DMS114 treated with DMSO at 0.1 percent for 48 hours (cell line): ENCODE measurements around the gene XXYLT1.

Source experiments
- DNase-seq: peaks from one replicate; lab custom pipeline; 2025; ENCODE audit not compliant: unreplicated experiment; lab: John Stamatoyannopoulos, UW

XXYLT1 gene

GRCh38 chr3:195154793-195155535 is 116.0 kb downstream of the XXYLT1 start:
- no peak for DNase-seq

GRCh38 chr3:195154111-195154791 is 116.7 kb downstream of the XXYLT1 start:
- no peak for DNase-seq

DNA sequence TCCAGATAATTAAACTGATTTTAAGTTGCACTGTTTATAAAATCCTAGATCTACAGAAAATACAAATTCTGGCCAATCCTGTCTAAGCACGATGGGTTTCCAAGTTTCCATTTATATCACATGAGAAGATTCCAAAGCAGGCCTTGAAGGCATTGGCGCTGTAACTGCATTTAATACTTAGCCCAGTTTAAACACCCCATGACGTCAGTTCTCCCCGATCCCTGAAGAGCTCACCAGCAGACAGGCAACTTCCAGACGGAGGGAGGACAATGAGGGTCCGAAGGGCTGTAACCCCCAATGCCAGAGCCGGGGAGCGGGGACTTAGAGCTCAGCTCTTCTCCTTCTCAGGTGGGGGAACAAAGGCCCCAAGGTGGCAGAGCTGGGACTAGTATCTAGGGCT is 117.3 kb downstream of the XXYLT1 start:
- DNase-seq, result no peak

DNA sequence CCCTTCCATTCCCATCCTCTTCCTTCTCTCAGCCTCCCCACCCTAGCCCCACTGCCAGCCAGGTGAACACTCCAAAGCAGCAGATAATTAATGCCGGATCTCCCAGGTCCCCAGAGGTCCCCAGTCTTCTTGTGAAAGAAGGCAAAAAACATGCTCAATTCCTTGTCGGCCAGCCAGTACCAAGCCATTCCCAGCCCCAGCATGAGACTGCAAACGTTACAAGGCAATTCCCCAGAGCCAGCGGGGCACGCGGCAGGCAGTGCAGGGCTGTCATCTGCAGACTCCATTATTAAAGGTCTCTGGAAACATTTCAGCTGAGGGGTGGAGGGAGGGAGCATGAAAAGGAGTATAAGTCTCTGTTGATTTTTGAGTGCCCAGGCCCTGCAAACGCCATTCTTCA is 117.8 kb downstream of the XXYLT1 start:
- no peak for DNase-seq

- DNase-seq, result no peak
These were observed 119.0 kb downstream of the XXYLT1 start for GRCh38 chr3:195151866-195152541.

DNA sequence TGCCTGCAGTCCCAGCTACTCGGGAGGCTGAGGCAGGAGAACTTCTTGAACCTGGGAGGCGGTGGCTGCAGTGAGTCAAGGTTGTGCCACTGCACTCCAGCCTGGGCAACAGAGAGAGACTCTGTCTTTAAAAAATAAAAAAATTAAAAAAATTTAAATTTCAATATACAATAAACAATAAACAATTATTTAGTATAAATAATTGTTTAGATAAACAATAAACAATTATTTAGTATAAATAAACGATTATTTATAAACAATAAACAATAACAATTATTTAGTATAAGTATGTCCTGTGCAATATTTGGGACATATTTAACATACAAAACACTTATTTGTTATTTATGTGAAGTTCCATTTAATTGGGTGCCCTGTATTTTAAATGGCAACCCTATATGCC is 119.6 kb downstream of the XXYLT1 start:
- no peak for DNase-seq

DNA sequence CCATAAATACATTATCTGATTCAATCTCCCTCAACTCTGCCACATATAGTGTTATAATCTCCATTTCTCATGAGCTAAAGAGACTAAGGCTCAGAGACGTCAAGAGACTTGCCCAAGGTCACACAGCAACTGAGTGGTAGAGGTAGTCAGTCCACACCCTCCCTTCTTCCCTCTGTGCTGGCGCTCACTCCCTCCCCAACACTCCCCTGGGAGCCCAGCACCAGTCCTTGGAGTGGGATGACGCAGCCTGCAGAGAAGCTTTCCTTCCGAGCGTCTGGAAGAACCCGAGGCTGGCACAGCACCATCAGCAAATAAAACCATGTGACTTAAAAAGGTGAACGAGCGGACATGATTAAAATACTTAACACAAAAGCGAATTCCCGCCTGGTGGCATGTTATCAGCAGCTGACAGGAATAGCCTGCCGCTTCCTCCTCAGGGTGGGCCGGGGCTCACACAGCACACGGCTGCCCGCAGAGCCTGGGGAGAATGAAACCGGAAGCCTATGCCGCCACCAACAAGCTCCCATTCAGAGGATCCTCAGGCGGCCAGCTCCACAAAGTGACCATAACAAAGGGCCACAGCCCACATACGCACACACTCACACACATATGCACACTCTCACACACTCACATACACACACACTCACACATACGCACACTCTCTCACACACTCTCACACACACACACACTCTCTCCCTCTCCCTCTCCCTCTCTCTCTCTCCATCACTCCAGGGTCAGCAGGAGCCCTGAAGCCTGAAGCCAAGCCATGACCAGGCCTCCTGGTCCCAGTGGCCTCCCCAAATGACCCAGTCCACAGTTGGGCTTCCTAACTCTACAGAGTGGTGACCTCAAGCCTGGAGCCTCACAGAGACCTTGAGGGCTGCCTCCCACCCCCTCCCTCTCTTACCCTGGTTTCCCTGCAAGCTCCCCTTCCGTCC is 120.5 kb downstream of the XXYLT1 start:
- DNase-seq, result no peak

DNA sequence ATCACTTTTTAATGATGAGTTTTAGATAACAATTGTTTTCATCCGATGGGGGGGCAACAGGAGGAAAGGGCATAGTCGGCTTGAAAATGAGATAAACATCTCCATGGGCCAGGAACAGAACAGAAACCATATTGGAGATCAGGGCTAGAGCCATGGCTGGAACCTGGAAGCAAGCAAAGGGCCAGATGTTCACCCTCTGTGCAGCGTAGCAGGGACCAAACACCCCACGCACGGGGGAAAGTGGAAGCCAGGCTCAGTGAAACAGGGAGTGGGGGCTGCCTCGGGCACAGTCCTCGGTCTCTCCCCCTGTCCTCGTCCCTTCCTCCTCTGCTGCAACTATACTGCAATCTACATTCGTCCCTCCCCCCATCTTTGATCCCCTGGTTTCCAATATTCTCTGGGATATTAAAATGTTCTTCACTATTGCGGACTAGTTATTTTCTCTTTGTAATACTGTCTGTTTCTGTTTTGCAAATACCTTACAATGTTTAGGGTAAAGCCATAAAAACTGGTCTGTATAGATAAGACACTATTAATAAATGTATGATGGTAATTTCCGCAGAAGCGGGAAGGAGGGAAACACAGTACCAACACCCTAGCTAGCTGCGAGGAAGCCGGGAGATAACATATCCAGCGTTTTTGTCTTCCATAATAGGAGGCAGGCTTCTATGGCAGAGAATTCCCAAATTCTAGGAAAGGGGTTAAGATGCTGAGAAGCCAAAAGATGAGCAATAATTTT is 121.5 kb downstream of the XXYLT1 start:
- DNase-seq, result no peak

GRCh38 chr3:195148549-195148948 is 122.4 kb downstream of the XXYLT1 start:
- no peak for DNase-seq

DNA sequence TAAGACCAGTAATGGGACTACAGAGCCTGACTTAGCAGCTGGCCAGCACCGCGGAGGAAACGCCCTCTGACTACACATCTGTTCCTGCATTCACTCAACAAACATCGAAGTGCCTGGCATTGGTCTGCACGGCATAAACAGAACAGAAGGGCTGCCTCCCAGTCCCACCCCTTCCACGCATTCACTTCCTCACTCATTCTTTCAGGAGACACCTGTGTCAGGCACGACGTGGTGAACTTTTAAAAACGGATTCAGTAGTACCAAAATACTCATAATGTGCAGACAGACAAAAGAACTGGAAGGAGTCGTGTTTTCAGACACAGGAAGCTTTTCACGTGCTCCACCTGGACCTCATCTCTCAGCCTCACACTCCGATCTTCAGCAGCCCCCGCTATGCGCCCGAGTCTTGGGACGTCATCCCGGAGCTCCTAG is 123.3 kb downstream of the XXYLT1 start:
- DNase-seq, result no peak

DNA sequence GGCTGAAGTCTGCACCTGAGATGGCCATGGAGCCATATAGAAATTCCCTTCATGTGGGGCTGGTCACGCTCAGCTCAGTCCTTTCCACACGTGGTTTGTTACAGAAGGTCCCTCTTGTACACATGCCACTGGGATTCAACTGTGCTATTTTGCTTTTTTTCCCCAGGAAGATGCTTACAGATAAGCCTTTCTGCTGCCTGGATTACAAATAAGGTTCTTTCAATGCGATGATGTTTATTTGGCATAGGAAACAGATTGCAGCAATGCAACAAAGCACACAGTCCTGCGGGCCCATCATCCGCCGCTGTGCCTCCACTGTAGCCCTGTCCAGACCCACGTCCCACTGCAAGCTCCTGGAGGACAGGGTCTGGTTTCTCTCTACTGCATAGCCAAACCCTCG is 124.8 kb downstream of the XXYLT1 start:
- no peak for DNase-seq

GRCh38 chr3:195145579-195145978 is 125.4 kb downstream of the XXYLT1 start:
- DNase-seq, result no peak

- no peak for DNase-seq
These were observed 127.7 kb downstream of the XXYLT1 start for GRCh38 chr3:195143221-195143620.

- no peak for DNase-seq
These were observed 128.4 kb downstream of the XXYLT1 start for GRCh38 chr3:195142519-195142918.

- no peak for DNase-seq
These were observed 129.9 kb downstream of the XXYLT1 start for GRCh38 chr3:195140816-195141793.

DNA sequence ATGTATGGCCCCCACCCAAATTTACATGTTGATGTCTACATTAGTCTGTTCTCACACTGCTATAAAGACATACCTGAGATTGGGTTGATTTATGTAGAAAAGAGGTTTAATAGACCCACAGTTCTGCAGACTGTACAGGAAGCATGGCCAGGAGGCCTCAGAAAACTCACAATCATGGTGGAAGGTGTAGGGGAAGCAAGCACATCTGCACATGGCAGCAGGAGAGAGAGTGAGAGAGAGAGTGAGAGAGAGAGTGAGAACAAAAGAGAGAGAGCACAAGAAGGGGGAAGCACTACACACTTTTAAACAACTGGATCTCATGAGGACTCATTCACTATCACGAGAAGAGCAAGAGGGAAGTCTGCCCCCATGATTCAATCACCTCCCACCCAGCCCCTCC is 130.5 kb downstream of the XXYLT1 start:
- DNase-seq, result no peak

DNA sequence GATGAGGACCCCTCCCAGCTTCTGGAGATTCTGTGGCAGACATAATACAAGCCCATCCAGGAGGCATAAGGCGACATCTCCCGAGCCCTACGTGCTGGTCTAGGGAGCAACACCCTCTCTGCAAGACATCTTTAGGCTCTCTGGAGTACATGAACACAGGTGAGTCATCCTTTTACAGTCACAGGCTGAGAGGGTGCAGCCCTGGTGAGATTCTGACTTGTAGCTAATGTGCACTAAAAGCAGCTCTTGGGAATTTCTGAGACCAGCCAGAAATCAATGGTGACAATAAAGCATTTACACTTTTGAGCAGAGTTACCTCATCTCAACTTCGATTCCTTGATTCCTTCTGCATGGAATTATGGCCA is 131.1 kb downstream of the XXYLT1 start:
- DNase-seq, result no peak

DNA sequence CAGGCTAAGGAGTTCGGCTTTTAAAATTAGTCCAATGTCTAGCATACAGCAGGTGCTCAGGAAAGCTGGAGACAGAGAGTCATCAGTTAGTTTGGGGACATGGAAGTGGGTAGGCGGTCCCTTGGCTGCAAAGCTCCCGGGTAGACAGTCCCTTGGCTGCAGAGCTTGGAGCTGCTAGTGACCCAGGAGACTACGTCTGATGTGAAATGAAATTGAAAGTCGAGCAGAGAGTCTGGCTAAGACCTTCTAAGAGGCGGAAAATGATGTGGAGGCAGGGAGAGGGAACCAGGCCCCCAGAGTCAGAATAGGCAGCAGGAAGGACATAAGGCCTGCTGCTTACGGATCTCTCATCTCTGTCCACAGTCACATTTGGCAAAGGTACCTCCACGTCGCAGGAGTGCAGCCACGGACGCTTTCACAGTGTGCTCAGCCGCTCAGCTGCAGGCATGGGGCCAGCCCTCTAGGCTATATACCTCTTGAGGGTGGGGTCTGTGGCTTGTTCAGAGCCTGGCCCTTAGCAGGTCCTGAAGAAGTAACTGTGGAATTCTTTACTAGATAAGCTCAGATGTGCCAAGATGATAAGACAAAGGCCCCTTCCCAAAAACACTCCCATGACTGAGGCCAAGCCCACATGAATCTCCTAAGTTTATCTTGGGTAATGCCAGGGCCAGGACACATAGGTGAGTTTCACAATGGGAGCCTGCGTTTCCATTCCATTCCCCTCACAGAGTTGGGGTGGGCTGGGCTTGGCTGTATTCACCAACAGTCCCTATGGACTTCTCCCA is 131.7 kb downstream of the XXYLT1 start:
- no peak for DNase-seq
